ENCODE results near the gene SFXN3. TPM values are rescaled to one million over a fixed set of nuclear protein-coding genes. Genes with fewer than 3 reads are reported as not detected.

The SFXN3 gene
- total and polyA plus RNA-seq, 2 of the 13 experiments (the other 11 are each of a cell fraction or from before 2014, with no cell fraction given) = 16.8 to 71.5 TPM

DNA sequence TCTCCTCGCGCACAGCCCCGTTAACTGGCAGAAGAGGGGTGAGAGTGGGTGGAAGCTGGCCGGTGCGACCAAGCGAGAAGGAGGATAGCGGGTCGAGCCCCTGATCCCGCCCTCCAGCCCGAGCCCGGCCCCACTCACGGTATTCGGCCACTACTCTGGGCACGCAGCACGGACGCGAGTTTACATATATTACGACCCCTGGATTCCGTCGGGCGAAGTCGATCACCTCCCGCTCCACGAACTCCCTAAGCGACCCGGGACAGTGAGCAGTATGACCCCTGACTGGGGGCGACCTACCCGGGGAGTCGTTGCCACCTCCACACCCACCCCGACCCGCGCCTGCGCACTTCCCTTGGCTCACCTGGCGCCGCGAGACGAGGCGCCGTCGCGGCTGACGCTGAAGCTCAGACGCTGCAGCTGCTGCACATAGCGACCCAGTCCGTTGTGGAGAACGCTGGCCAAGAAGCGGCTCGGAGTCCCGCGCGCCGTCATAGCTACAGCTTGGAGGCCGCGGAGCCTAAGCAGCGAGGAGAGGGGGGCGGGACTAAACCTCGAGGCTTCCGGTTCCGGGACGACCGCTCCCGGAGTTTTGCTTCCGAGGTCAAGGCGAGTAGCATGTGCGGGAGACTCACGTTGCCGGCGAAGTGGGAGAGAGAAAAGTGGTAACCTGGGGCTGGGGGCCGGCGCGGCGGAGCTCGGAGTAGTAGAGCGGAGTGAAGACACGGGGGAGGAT, 43.9 kb upstream of the SFXN3 start, which contains the start of the genes MRPL43 and TWNK (continued):
- TF ChIP-seq IRX3 (CRISPR knock-in tag; IDR thresholded peaks at IDR 0.05; ENCODE audit: borderline replicate concordance, low read depth) (peak; percentile 24; the same call in 1 of the 2 replicates), ZFP41 (CRISPR knock-in tag; IDR thresholded peaks at IDR 0.05; ENCODE audit: borderline replicate concordance) (no peak), HNRNPL (IDR thresholded peaks at IDR 0.05; ENCODE audit: low read depth, low read length) (no peak; the same call in 1 of the 2 replicates), POLR2A (IDR thresholded peaks at IDR 0.05; ENCODE audit: insufficient read depth in 1 of 2, low read depth in 2 of 2, low read length in 2 of 2) (peak; percentile 55 to 67; a peak in 3 of 4 replicates), CAMTA2 (CRISPR knock-in tag; IDR thresholded peaks at IDR 0.05; ENCODE audit: borderline replicate concordance) (0 out of 2 replicates have a peak, but pooled peaks have one; percentile 74), HNF4A (CRISPR knock-in tag; IDR thresholded peaks at IDR 0.05) (no peak; the same call in 1 of the 2 replicates), ZNF160 (CRISPR knock-in tag; IDR thresholded peaks at IDR 0.05) (no peak)

GRCh38 chr10:100987685-100988049, 43.4 kb upstream of the SFXN3 start:
- ChIA-PET POLR2A (interaction anchor here (0.9 to 23.0 kb wide), 4 partner anchors 10 to 21 kb away, joined by 3 to 277 read pairs (median 28); partner anchors contain the start of genes LZTS2 and SEMA4G), CTCF (ENCODE audit: low intra/inter-chr PET ratio, low total read pairs) (no interaction called here)
- peaks cover 15 to 52% of the 10 kb centered on the region in 2 experiments for H3K36me3 ChIP-seq (replicated peaks in 1 of 2; ENCODE audit: control insufficient read depth in 1 of 2, insufficient read depth in 2 of 2, low read length in 2 of 2)
- FAIRE-seq (no peak), ATAC-seq (peak; percentile 1), DNase-seq (ENCODE audit: low spot score) (no peak)
- in situ Hi-C loops (cut with HindIII; ENCODE audit: extremely low pct_ligation_motif_present, low pct_unique_long_range_greater_than_20kb) = no loop called here
- peaks cover 50% of the 10 kb centered on the region for H3K79me2 ChIP-seq (ENCODE audit: insufficient read depth, low read length)
- no TSS peak for BruUV-seq (replicated peaks)
- peak overlapping the region; percentile 83 for H3K9ac ChIP-seq (ENCODE audit: insufficient read depth, low read depth, low read length)
- no peaks in the 10 kb centered on the region for H4K20me1 ChIP-seq (ENCODE audit: insufficient read depth, low read length)
- H3K4me2 ChIP-seq (ENCODE audit: low read depth, low read length) = peak overlapping the region; percentile 97
- no peaks in the 10 kb centered on the region for H3K9me3 ChIP-seq (ENCODE audit: low read length)
- H3K4me3 ChIP-seq (replicated peaks in 1 of 3; ENCODE audit: insufficient read depth in 1 of 3, low read depth in 2 of 3, low read length in 3 of 3) = peak overlapping the region; percentile 77 to 96 (median 91)
- peak overlapping the region; percentile 83 for H3K27ac ChIP-seq (ENCODE audit: extremely low read length, insufficient read depth, low read length)
- under 1% methylated on average over 15 of the region's 15 CpGs for WGBS (ENCODE audit: low lambda C conversion rate)
- peaks cover 53% of the 10 kb centered on the region for H3K4me1 ChIP-seq (ENCODE audit: insufficient read depth, low read length)
- H3K27me3 ChIP-seq (ENCODE audit: control insufficient read depth in 1 of 2, insufficient read depth in 2 of 2, low read length in 2 of 2) = no peaks in the 10 kb centered on the region; a peak in 1 of 5 replicates
- no peak overlapping the region for H2AFZ ChIP-seq (ENCODE audit: low read length)
- intact Hi-C loops (cut with micrococcal nuclease; ENCODE audit: unreplicated experiment) = loop anchor here (1.0 kb wide), 1 partner anchor 16 kb away; no protein-coding TSS in a partner anchor
- TF ChIP-seq NR2C2 (CRISPR knock-in tag; IDR thresholded peaks at IDR 0.05; ENCODE audit: borderline replicate concordance) (peak; percentile 73), CCDC6 (CRISPR knock-in tag; IDR thresholded peaks at IDR 0.05) (no peak), ARHGAP35 (CRISPR knock-in tag; IDR thresholded peaks at IDR 0.05; ENCODE audit: borderline replicate concordance) (no peak), KLF11 (CRISPR knock-in tag; IDR thresholded peaks at IDR 0.05) (0 out of 2 replicates have a peak, but pooled peaks have one; percentile 4), ZNF75D (CRISPR knock-in tag; IDR thresholded peaks at IDR 0.05; ENCODE audit: borderline replicate concordance) (no peak), KDM5A (IDR thresholded peaks at IDR 0.05; ENCODE audit: borderline replicate concordance, low read length) (peak; percentile 45; the same call in 1 of the 2 replicates), TGIF2 (CRISPR knock-in tag; IDR thresholded peaks at IDR 0.05) (no peak), ATF7 (IDR thresholded peaks at IDR 0.05) (no peak), ATF7 (CRISPR knock-in tag; IDR thresholded peaks at IDR 0.05) (no peak), YEATS2 (CRISPR knock-in tag; IDR thresholded peaks at IDR 0.05; ENCODE audit: borderline replicate concordance) (0 out of 2 replicates have a peak, but pooled peaks have one; percentile 3), TCF7L2 (IDR thresholded peaks at IDR 0.05; ENCODE audit: low read depth, low read length) (no peak), SAP130 (CRISPR knock-in tag; IDR thresholded peaks at IDR 0.05; ENCODE audit: low read depth) (peak; percentile 4; the same call in 1 of the 2 replicates), GABPB1 (CRISPR knock-in tag; IDR thresholded peaks at IDR 0.05) (peak; percentile 85; the same call in 1 of the 2 replicates), KMT2A (CRISPR knock-in tag; IDR thresholded peaks at IDR 0.05) (0 out of 2 replicates have a peak, but pooled peaks have one; percentile 0)
- TF ChIP-seq, protein P1, sequence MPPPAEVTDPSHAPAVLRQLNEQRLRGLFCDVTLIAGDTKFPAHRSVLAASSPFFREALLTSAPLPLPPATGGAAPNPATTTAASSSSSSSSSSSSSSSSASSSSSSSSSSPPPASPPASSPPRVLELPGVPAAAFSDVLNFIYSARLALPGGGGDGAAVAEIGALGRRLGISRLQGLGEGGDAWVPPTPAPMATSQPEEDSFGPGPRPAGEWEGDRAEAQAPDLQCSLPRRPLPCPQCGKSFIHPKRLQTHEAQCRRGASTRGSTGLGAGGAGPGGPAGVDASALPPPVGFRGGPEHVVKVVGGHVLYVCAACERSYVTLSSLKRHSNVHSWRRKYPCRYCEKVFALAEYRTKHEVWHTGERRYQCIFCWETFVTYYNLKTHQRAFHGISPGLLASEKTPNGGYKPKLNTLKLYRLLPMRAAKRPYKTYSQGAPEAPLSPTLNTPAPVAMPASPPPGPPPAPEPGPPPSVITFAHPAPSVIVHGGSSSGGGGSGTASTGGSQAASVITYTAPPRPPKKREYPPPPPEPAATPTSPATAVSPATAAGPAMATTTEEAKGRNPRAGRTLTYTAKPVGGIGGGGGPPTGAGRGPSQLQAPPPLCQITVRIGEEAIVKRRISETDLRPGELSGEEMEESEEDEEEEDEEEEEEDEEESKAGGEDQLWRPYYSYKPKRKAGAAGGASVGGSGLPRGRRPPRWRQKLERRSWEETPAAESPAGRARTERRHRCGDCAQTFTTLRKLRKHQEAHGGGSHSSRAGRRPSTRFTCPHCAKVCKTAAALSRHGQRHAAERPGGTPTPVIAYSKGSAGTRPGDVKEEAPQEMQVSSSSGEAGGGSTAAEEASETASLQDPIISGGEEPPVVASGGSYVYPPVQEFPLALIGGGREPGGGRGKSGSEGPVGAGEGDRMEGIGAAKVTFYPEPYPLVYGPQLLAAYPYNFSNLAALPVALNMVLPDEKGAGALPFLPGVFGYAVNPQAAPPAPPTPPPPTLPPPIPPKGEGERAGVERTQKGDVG (CRISPR knock-in tag; IDR thresholded peaks at IDR 0.05; ENCODE audit: borderline replicate concordance) = no peak
